Epithelial cell of esophagus (primary cell): ENCODE measurements around the gene CLIC3.

ENCODE experiments used
- DNase-seq: peaks from one replicate; pipeline ENCODE4 v3.0.0; 2010; ENCODE audit warnings: low read depth
- H3K4me3 ChIP-seq: 2 replicates; pipeline ENCODE4 v1.5.1; 2011; ENCODE audit warnings: mild to moderate bottlenecking, low read length, control low read depth
- CTCF ChIP-seq: IDR thresholded peaks from 2 replicates; pipeline ENCODE4 v1.5.1; 2011; ENCODE audit warnings: low read depth, mild to moderate bottlenecking, low read length, control low read depth, inconsistent platforms; ENCODE audit not compliant: insufficient read depth; ENCODE audit errors: missing control alignments

The CLIC3 gene

GRCh38 chr9:136992819-136993369 lies 3.5 kb downstream of the CLIC3 start:
- TF ChIP-seq CTCF = no peak

GRCh38 chr9:136991993-136992818 lies 4.2 kb downstream of the CLIC3 start, which contains the start of gene PAXX:
TSS of gene PAXX (plus strand) at chr9:136992422. CDS start at chr9:136992444, 22 bp downstream.
- H3K4me3 ChIP-seq = peak within 1 kb of the TSS; percentile 65
- no peak for TF ChIP-seq CTCF
- DNase-seq = peak; percentile 90

More at GRCh38 chr9:136992819-136993369, 3.5 kb downstream of the CLIC3 start:
- peak overlapping the region; percentile 65 for H3K4me3 ChIP-seq
- DNase-seq = no peak

GRCh38 chr9:136990242-136990911 lies 6.0 kb downstream of the CLIC3 start:
- no peak for TF ChIP-seq CTCF
- no peak for DNase-seq

GRCh38 chr9:136988872-136989271 lies 7.5 kb downstream of the CLIC3 start:
- TF ChIP-seq CTCF = no peak
- DNase-seq = no peak
- H3K4me3 ChIP-seq = no peak overlapping the region

More at GRCh38 chr9:136990242-136990911, 6.0 kb downstream of the CLIC3 start:
- no peak overlapping the region for H3K4me3 ChIP-seq

- no peak for TF ChIP-seq CTCF
- H3K4me3 ChIP-seq = no peak overlapping the region
- no peak for DNase-seq
These were observed 10.5 kb downstream of the CLIC3 start for GRCh38 chr9:136985853-136986252.

- no peak for DNase-seq
- no peak for TF ChIP-seq CTCF
- no peak overlapping the region for H3K4me3 ChIP-seq
These were observed 11.3 kb downstream of the CLIC3 start for GRCh38 chr9:136985027-136985602.
